ENCODE measurements around the gene HSPB6.
"Not testable (repeated sequence)": the region's sequence is repeated elsewhere in the genome, so short reads cannot be mapped to it uniquely, and the experiment has no call there.

HSPB6 gene

DNA sequence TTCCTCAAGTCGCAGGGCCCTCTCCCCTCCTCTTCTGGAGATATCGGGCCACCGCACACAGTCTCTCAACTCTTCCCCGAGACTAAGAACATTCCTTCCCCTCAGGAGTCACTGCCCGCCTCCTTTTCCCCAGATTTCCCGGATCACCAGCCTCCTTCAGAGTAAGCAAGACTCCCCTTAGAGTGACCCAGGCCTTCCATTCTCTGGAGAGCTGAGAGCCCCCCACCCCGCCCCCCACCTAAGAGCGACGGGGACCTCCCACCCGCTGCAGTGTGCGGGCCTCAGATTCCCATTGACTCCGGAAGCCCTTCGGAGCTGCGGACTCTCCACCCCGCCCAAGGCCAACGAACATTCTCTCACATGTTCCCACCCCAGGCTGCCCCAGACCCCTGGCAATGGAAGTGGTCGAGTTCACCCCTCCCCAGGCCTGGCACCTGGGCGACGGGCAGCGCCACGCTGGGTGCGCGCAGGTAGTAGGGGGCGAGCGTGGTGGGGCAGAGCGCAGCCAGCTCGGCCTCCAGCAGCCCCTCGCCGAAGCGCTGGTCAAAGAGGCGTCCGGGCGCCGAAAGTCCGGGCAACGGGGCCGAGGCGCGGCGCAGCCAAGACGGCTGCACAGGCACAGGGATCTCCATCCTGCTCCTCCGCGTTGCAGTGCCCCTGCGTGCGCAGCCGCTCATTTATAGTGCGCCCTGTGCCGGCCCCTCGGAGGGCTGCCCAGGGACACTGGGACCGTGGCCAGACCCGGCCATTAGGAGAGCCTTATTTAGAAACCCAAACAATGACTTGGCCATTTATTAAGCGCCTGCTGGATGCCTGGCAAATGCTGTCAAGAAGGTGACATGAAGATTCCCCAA, at the start of gene HSPB6:
Gene HSPB6 (minus strand): TSS at position 653 of the 854 bp plus-strand sequence. CDS start 21 bp downstream, at position 632.
- no peak for DNase-seq

- no peak for DNase-seq
Observed at GRCh38 chr19:35806597-35806996, 49.8 kb upstream of the HSPB6 start.

DNA sequence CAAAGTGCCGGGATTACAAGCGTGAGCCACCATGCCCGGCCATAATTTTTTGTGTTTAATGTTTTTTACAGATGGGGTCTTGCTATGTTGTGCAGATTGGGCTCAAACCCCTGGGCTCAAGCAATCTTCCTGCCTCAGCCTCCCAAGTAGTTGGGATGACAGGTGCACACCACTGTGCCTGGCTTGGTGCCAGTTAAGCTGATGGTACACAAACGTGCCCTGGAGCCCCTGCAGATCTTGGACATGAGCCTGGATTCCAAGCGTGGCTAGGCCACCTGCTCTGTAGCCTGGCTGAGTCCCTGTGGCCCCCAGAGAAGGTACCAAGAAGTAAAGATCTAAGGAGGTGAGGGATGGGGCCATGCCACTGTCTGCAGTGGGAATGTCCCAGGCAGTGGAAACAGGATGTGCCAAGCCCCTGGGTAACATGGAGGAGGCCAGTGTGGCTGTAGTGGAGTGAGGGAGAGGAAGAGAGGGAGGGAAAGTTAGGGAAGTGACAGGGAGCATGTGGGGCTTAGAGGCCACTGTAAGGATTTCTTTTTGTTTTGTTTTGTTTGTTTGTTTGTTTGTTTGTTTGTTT, 48.8 kb upstream of the HSPB6 start:
- DNase-seq = peak; percentile 65 to 86

DNA sequence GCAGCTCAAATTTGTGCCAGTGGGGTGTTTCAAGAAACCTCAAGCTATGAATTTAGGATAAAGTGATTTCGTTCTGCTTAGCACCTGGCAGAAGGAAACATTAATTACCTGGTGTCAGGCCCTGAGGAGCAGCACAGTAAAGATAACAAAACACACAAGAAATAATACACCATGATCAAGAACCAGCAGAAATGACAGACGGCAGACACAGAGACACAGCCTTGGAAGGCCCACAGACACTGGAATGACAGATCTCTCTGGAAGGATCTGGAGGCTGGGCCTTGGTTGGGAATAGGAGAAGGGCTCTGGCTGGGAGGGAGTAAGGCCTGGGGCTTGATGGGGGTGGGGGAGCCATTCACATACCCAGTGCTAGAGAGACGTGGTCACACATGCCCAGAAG, 45.0 kb upstream of the HSPB6 start:
- DNase-seq = no peak

DNA sequence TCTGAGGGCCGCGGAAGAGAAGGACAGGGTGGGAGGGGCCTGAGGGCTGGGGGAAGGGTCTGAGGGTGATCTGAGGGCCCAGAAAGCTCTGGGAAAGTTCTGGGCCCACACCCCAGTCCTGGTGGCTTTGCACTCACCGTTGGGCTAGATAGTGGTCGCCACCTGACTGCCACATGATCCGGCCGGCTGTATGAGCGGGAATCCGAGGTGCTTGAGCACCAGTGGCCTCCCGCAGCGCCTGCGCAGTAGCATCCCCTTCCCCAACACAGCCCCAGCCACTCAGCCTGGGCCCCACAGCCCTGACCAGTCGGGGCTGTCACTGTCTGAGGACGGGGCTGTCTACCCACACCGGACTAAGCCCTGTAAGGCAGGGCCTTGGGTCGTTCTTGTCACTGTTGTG, 40.8 kb upstream of the HSPB6 start:
- no peak for DNase-seq

DNA sequence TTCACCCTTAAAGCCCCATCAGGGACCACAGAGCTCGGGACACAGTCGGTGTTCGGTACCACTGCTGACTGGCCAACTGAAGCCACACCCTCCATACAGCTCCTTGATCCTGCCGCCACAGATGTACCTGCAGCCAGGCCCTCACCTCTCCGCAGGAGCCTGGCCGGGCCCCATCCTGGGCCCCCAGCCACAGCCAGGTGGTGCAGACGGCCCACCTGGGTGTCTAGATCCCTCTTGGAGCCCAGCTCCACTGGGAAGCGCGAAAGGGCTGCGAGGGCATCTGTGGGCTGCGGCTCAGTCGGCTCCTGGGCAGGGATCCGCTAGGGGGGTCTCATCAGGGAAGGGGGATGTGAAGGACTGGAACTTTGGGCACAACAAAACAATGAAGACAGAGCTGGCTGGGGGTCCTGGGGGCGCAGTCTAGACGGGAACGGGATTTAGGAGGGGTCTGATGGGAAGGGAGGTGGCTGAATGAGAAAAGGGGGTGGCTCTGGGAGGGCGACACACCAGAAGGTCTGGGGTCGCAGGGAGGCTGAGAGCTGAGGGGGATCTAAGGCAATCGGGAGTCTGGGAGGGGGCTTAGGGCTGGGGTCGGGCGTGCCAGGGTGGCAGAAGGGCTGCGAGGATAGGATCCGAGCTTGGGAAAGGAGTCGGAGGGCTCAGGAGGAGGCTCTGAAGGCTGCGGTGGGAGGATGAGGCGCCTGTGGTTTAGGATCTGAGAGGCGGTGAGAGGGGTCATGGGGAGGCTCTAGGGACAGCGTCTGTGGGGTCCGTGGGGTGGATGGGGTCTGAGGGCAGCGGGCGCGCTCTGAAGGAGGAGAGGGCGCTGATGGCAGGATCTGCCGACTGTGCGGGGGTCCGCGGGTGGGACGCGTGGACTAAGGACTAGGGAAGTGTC, 40.1 kb upstream of the HSPB6 start:
- no peak for DNase-seq

DNA sequence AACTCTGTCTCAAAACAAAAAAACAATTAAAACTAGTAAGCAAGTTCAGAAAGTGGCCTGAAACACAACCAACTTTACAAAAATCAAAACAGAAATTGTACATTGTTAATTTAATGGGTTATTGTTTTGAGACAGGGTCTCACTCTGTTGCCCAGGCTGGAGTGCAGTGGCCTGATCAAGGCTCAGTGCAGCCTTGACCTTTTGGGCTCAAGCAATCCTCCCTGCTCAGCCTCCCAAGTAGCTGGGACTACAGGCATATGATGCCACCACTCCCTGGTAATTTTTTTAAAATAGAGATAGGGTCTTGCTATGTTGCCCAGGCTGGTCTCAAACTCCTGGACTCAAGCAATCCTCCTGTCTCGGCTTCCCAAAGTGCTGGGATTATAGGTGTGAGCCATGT, 38.7 kb upstream of the HSPB6 start:
- not testable (repeated sequence) for DNase-seq

GRCh38 chr19:35793381-35794165, 36.7 kb upstream of the HSPB6 start:
- DNase-seq = no peak

DNA sequence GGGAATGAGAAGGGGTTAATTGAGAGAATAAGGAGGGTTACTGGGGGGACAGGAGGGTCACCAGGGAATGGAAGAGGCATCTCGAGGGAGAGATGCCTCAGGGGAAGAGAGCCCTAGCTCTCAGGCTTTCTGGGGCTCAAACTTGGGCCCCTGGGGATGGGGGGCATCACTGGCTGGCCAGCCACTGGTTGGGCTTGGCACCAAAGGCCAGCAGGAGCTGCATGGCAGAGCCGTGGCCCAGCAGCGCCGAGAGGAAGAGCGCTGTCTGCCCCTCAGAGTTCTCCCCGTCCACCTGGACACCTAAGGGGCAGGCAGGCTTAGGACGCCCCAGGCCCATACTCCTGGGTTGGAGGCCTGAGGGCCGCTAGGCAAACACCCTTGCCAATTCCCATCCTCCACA, 36.1 kb upstream of the HSPB6 start:
- DNase-seq = no peak

- DNase-seq = no peak
Observed at GRCh38 chr19:35792312-35792711, 35.5 kb upstream of the HSPB6 start.

GRCh38 chr19:35791814-35792279, 35.0 kb upstream of the HSPB6 start:
- no peak for DNase-seq

- DNase-seq = peak in 1 of 2 experiments; percentile 18
Observed at GRCh38 chr19:35790981-35791813, 34.4 kb upstream of the HSPB6 start.

DNA sequence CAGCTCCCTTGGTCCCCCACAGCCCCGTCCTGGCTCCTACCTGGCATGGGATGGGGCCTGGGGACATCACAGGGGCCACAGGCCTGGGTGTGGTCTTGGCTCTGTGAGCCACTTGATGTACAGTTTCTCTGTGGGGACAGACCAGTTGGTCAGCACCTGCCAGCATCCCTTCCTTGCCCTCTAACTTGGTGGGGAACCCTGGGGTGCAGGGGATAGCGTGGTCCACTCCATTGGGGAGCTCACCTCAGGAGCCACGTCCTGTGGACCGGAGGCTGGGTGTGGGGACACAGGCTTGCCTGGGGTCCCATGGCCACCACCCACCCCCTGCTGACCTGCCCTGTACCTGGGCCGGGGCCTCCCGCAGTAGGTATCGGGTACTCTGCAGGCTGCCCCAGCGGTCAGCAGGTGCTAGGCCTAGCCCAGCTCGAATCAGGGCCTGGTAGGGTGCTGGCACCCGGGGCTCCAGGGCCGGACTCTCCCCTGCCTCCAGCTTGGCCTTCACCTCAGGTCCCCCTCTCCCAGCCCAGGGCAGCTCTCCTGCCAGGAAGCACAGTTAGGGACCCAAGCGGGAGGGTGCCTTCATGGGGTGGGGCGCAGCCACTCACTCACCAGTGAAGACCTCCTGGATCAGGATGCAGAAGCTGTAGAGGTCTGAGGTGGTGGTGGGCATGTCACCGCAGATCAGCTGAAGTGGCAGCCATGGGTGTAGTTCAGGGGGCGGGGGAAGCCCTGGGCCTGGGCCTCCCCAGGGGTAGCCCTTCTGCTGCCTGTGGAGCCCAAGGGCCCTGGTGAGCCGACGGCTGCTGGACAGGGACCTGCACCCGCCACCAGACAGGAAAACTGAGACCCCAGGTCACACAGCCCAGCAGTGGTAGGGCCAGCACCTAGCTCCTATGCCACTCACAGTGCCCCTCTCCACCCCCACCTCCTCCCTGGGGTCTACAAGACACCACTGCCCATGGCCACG, 33.4 kb upstream of the HSPB6 start:
- no peak for DNase-seq

DNA sequence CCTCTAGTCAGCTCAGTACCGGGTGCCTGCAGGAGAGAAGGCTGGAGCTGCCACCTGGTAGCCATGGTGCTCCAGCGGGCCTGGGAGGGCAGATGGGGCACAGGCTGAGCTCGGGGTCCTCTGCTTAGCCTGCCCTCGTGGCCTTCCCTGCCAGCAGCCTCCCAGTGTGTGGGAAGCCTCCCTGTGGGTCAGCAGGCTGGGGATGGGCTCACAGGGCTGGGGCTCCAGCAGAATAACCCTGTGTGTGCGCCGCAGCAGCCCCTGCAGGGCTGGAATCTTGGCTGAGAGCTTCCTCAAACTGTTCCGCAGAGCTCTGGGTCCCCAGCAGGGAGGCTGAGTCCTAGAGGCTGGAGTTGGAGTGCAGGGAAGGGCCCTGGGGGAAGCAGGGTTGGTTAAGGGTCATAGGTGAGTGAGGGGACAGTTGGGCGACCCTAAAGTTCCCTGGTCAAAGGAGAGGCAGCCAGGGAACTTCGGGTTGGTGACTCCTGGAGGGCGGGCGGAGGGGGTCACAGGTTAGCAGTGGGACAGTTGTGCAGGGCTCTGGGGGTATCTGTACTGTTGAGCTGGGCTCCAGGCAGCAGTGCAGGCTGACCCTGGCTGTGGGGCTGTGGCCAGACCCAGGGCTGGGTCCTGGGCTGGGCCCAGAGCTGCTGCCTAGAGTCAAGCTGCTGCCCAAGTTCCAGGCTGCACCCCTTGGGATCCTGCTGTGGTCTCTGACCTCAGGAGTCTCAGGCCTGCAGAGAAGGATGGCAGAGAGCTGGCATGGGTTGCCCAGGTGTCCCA, 32.6 kb upstream of the HSPB6 start:
- no peak for DNase-seq

- no peak for DNase-seq
Observed at GRCh38 chr19:35788205-35788960, 31.6 kb upstream of the HSPB6 start.

DNA sequence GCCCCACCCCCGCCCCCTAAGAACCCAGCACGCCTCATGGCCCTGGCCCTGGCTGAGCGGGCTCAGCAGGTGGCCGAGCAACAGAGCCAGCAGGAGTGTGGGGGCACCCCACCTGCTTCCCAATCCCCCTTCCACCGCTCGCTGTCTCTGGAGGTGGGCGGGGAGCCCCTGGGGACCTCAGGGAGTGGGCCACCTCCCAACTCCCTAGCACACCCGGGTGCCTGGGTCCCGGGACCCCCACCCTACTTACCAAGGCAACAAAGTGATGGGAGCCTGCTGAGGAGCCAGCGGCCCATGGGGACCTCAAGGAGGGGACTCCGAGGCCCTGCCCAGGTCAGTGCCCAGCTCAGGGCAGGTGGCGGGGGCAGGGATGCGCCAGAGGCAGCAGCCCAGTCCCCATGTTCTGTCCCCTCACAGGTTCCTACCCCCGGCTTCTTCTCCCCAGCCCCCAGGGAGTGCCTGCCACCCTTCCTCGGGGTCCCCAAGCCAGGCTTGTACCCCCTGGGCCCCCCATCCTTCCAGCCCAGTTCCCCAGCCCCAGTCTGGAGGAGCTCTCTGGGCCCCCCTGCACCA, 30.5 kb upstream of the HSPB6 start:
- no peak for DNase-seq

- DNase-seq = no peak
Observed at GRCh38 chr19:35786299-35787160, 29.7 kb upstream of the HSPB6 start.

DNA sequence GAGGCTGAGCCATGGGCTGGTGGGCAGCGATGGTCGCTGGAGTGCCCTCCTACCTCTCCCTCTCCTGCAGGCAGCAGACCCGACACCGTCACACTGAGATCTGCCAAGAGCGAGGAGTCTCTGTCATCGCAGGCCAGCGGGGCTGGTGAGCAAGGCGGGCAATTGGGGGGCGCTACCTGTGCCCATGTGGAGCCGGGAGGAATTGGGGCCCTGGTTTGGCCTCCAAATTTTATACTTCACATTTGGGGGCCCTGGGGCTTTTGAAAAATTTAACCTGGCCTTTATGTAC, 28.5 kb upstream of the HSPB6 start:
- DNase-seq = no peak

Data from NCI-H2081 (cell line).